NCI-H774 (cell line): ENCODE results near the gene NELFCD.
"Not testable (repeated sequence)": the region's sequence is repeated elsewhere in the genome, so short reads cannot be mapped to it uniquely, and the experiment has no call there.

Experiments
- DNase-seq: peaks from one replicate; lab custom pipeline; 2025; lab: John Stamatoyannopoulos, UW

The NELFCD gene

DNA sequence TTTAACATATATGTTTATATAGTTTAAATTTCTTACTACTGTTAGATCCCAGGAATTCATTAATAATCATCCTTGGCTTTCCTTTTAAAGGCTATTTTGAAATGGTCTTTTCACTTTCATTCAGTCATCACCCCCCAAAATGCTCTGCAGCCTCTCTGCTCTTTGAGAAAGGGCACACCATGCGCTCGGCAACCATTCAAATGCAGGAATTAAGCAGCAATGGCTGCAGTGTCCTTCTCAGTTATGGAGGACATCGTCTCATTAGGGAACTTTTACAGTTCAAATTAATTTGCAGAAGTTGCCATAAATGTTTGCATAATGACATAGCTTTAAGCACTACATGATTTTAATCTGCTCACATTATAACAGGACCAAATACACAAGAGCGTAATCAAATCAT, 44.5 kb downstream of the NELFCD start:
- no peak for DNase-seq

DNA sequence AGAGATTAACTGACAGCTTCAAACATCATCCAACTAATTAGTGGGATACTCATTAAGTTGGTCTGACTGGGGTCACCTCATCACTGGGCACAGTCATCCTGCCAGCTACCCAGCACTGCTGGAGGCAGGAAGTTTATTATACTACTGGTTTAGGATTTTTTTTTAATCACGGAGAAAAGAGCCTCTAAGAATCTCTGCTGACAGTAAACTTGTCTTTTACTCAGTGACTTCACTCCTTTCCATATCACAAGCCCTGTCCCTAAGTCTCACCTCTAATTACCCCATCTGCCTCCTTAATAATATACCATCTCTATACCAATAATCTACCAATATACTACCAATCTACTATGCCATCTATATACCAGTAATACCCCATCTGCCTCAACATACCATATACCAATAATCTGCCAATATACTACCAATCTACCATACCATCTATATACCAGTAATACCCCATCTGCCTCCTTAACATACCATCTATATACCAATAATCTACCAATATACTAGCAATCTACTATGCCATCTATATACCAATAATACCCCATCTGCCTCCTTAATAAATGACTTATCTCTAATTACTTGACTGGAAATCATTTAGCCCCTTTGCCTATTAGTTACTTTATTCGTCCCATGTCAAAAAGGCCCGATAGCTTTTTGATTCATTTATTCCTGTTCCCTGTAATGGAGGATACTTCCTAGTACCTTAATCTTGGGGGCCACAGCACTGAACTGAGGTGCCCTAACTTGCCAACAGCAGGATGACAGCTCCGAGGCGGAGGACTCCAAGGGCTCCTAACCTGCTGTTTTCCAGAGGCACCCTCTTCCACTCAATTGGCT, 46.1 kb downstream of the NELFCD start:
- DNase-seq: no peak

DNA sequence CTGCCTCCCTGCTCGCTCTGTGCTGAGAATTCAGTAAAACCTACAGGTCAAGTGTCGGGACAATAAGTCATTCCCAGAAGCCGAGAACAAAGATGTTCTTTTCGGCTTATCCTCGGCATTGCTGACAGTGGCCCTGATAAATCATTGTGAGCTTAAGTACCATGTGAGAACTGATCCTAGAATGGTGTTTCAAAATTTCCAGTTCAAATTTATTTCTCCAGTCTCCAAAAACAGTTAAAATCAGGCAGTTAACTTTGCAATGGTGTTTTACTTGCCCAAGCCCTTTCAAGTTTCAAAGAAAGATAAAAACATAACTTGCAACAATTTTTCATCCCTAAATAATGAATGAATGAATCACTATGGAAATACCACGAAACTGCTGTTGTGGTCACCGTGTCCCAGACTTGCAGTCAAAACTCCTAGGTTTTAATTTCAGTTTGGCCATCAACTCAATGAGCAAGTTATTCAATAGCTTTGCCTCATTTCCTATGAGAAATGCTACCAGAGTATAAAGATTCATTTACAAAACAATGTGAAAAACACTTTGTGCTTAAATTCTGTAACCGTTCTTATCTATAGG, 46.8 kb downstream of the NELFCD start:
- DNase-seq: no peak

DNA sequence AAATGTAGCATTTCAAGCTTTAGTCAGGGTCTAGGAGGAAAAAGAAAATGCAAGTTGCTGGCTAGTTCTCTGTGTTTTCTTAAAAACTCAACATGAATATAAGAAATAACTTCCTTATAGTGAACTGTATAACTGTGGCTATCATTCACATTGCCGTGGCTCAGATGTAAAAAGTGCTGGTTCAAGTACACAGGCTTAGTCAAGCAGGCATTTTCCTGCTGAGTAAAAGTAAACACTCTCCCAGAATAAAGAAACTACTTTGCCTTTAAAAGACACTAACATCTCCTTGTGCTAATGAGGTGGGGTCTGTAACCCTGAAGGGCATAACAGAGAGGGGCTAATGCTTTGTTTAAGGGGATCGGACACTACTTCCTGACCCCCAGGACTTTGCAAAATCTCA, 47.8 kb downstream of the NELFCD start:
- DNase-seq: no peak

DNA sequence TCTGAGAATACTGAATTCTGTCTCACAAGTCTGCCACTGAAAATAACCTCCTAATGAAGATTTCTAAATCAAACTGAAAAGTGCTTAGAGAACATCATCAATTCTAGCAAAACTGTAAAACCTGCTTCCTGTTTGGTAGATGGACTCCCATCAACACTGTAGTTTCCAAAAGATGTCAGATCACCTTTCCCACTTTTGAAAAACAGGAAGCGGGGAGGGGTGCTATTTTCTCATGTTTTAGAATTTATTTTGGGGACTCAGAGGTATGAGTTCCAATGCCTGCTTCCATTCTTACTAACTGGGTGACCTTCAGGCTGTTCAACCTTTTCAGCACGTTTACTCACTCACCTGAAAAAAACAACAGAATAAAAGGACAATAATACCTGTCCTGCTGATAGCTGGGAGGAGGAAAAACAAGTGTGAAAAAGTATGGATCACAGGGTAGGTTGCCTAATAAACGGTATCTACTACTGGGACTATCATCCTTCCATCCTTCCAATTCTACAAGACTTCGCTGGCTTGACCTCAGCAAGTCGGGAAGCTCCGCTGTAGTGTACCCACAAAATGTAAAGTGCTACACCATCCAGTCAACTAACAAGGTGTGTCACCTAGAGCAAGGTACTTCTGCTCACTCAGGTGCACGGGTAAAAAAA, 50.0 kb downstream of the NELFCD start:
- DNase-seq: no peak

DNA sequence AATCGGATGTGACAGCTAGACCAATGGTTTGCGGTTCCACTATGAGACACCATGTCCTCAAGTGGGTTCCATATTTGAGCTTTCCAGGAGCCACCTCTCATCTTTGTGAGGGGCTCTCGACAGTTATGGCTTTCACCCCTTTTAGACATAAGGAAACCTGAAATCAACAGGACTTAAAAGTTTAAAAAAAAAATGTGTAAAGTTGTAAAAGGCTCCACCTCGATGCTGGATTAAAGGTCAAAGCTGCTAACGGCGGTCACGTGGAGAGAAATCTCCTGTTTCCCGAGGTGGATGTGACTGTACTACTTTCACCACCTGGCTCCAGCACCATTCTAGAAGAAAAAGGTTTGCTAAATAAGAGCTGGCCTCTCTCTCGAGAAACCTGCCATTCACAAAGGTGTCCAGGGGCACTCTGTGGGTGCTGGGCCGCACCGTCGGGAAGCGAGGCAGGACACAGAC, 50.5 kb downstream of the NELFCD start:
- DNase-seq: no peak

DNA sequence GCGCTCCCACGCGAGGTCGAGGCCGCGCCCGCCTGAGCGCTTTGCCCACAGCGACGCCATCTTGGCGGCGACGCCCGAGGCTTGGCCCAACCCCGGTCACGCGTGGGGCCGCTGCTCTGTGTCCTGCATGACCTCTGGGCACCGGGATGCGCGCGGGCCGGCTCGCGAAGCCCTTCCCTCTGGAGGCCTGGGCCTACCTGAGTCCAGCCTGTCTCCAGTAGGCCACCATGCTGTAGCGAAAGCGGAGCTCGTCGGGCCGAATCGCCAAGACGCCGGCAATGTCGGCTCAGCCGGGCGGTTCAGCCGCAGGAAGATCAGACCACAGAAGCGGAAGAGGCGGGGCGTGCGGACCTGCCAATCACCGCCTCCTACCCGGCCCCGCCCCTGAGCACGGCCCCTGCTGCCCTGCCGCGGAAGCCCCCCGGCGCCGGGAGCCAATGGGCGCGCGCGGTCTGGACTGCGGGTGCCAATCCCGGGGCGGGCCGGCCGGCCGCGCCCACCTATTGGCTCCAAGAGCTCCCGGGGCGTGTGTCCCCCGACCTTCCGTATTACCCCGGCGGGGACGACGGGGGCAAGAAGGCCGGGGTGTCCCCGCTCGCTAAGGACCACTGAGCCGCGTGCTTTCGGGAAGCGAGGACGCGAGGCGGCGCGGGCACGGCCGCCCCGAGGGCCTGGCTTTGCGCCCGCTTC, 51.1 kb downstream of the NELFCD start, which contains the start of gene ATP5F1E:
Gene ATP5F1E, minus strand, starts transcription at position 313 of the 690 bp plus-strand sequence. Its CDS starts 84 bp downstream, at position 229.
- DNase-seq: peak; percentile 92

DNA sequence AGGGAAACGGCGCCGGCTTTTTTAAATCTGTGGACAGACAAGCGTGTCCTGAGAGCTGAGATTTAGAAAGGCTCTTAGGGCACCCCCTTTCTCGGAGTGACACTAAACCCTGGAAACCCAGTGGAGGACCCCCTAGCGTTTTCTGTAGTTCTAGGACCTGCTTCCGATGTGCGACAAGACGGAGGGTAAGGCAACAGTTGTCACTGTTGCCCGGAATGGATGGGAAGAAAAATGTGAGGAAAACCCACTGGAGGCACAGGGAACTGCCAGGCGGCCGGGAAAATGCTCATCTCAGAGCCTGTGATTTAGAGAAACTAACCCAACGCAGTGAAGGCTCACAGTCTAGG, 51.6 kb downstream of the NELFCD start:
- no peak for DNase-seq

DNA sequence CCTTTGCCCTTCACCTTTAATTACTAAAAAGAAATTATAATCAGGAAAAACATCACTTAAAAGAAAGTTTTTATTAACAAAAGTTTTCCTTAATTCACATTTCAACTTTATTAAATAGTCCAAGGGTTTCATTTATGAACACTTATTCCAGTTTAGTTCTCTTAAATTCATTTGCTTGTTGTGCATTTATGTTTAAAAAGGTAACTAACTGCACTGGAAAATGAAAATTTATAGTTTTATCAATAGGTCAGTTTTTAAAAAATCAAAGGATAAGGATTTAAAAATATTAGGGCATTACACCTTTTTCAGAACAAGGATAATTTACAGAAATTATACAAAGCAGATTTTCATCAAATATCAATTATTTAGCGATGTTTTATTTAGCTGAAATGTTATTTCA, 52.0 kb downstream of the NELFCD start:
- no peak for DNase-seq

DNA sequence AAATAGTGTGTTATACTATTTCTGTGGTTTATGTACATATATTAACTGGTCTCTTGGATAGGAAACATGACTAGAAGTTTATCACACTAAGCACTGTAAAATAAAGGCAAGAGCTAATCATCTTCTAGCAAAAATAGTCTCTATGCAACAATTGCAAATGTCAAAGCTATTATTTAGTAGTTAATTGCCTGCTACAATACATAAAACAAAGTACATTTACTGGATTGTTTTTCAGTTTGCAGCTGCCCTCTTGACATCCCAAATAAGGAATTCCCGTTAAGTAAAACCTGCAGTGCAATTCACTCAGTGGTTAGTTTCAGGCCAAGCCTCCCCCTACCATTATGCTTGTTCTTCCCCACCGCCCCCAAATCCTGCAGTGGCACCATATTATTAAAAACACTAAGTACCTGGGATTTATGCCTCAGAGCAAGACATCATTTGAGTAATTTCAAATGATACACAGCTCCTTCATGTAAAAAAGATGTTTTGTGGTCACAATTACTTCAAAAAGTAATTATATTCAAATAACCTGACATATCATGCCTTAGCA, 52.6 kb downstream of the NELFCD start:
- DNase-seq: peak; percentile 2

DNA sequence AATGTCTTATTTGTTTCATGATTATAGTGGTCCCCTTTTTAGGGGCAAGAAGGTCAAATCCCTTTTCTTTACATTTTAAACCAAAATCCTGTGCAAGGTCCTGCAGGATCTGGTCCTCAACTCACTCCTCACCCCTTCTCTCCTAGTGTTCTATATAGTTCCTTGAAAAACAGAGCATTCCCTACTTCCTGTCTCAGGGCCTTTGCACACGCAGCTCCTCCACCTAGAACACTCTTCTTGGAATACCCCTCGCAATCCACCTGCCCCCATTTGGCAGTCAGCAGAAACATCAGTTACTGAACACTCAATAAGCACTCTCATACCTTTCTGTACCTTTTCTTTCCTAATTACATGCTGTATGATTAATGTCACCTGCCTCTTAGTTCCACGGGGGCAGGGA, 54.3 kb downstream of the NELFCD start:
- DNase-seq: no peak

DNA sequence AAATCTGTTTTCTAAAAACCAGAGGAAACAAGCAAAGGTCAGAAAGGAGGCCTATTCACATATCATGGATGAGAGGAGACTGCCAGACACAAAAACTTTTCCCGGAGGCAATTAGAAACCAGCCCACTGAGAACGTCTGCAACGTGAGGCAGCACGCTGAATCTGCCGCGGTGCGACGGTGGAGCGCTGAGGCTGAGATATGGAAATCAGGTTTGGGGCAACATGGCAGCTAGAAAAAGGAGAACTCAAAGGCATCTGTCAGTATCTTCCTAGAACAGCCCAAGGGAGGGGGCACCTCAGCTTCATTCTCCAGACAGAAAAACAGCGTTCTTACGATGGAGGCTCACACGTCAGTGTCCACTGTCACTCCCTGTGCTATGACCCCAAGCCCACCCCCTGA, 56.3 kb downstream of the NELFCD start:
- no peak for DNase-seq

DNA sequence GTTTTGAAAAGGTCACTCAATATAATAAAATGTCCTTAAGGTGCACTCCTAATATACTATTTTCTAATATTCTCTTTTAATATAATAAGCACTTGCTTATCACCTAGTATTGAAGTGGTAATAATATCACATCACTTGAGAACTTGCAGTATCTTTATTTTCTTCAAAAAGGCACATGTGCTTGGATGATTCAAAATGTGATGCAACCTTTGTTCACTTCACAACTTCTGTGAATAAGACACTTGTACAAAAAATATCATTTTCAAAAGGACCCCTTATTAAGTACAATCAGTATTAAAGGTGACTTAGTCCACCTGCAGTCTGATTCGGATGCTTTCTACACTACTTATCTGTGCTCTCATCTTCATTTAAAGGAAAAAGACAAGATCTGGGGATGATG, 58.2 kb downstream of the NELFCD start:
- DNase-seq: no peak

DNA sequence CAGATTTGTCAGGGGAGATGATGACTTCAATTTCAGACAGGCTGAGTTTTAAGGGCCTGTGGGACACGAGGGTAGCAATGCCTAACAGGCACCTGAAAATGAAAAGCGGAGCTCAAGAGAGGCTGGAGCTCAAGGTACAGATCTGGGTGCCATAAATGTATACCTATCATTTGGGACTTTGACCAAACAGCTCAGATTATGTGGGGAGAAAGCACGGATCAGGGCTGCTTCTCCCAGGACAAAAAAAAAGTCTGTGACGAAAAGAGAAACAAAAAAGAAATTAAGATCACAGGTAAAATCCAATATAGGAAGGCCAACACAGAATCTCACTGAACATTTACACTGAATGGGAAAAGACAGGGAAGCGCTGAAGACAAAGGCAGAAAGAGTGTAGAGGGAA, 59.6 kb downstream of the NELFCD start:
- DNase-seq: no peak

DNA sequence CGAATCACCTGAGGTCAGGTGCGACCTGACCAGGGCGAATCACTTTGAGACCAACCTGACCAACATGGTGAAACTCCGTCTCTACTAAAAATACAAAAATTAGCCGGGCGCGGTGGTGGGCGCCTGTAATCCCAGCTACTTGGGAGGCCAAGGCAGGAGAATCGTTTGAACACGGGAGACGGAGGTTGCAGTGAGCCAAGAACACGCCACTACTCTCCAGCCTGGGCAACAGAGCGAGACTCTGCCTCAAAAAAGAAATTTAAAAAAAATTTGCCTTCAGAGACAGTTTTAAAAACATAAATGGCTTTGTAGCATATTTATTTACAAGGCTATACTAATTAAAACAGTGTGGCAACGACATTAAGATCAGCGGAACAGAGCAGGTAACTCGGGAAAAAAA, 60.4 kb downstream of the NELFCD start:
- not testable (repeated sequence) for DNase-seq

DNA sequence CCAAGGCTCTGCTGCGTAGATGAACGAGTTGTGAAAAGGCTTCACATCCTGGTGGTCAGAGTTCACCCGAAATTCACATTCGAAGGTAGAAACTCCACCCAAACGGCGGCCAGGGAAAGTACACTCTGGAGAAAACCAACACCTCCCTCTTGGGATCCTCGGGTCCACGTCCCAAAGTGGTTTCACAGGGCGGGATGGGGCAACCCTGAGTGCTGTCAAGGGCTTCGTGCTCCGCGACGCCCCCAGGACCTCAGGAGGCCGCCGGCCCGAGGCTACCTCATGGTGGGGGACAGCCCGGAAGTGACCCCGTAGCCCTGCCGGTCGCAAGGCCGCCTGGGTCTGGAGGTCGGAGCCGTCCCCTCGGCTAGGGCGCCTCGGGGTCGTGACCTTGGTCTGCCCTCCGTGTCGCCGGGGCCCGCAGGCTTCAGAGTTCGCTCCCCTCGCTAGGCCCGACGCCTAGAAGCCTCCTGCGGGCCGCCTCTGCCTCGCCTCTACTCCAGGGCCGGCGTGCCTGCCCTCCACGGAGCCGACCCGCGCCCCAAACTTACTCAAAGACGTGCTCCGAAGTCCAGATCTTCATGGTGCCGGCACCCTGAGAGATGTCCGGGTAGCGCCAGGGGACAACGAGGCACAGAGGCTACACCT, 61.2 kb downstream of the NELFCD start, which contains the start of gene PRELID3B:
Gene PRELID3B, minus strand, starts transcription at position 636 of the 645 bp plus-strand sequence. Its CDS starts 56 bp downstream, at position 580.
- DNase-seq: no peak

DNA sequence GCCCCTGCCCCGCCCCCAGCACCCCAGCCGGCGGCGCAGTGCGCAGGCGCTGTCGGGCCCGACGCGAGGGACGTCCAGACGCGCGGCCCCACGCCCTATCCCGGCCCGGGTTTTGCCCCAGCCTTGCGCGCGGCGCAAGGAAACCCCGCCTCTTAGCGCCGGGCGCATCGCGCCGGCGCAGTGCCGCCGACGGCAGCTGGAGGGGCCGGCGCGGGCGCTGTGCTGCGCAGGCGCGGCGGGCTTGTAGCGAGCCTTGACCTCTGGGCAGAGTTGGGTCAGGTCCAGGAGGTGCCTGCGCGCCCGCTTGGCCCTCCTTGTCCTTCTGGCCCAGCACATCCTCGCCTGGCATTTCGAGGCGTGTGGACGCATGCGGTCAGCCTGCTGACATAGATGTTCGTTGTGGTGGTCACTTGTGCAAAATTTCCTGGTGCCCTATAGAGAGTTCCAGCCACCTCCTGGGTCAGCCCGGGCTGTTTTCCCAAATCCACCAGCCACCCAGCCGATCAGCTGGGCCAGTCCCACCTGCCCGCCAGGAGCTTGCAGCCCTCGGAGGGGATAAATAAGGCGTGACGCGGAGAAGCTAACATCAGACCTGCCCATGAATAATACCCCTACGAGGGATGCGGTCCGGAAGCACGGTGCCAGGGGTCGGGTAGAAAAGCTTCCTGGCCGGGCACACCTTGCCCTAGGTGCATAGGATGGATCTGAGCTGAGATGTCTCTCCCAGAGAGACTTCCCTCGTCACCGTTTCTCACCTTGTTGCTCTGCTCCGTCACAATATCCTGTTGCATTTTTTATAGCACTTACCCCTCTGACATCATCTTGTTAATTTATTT, 62.0 kb downstream of the NELFCD start:
- DNase-seq: peak; percentile 93

DNA sequence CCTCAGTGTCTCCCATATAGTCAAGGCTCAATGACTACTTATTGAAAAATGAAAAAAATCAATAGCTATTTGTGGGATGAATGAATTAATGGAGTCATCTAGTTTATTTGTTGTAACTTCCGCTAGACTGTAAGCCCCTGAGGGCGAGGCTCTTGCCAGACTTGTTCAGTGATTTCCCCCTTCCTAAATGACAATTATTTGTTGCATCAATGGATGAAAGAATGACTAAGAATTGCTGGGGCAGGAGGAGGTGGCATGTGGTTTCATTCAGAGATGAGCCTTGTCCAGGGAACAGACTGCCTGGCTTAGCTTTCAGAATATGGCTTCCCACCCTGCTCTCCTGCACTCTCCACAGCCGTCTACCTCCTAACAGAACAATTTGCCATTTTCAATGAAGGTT, 62.6 kb downstream of the NELFCD start:
- DNase-seq: no peak

DNA sequence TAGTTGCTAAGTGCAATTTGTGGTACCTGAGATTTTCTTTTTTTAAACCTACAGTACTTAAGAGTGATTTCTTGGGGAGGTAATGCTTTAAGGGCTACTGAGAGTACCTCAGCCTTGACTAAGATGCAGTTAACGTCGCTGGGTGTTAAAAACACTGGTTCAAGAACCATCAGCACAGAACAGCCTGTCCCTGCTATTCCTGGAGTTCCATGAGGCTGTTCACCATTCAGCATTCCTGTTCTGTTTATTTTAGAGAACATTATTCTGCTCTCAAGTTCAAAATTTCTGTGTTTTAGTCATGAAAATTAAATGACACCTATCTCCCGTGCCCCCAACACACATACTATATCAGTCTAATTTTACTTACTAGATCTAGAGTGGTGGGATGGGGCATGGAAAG, 63.2 kb downstream of the NELFCD start:
- no peak for DNase-seq
